OCI-LY1 (cell line): ENCODE measurements around the gene F11R.
A peak's percentile ranks its signal among the peaks of the same experiment; 100 is the strongest.
"Not testable (repeated sequence)": the region's sequence is repeated elsewhere in the genome, so short reads cannot be mapped to it uniquely, and the experiment has no call there.

ENCODE experiments used
- H2AFZ ChIP-seq: fragments of 200-600 bp; sonication (generic), shearing (Covaris generic); 2 replicates; pipeline ENCODE4 v1.6.0; 2014; ENCODE audit warnings: antibody characterized with exemption, mild to moderate bottlenecking, low read length
- H3F3A ChIP-seq: fragments of 200-600 bp; sonication (generic), shearing (Covaris generic); 2 replicates; pipeline ENCODE4 v1.6.0; 2014; ENCODE audit warnings: mild to moderate bottlenecking, antibody characterized with exemption, low read length, moderate library complexity; ENCODE audit not compliant: insufficient read depth
- H3K27ac ChIP-seq: fragments of 200-600 bp; sonication (generic); 2 replicates; pipeline ENCODE4 v1.5.1; 2014; ENCODE audit warnings: low read length, mixed run types, mild to moderate bottlenecking, low read depth; ENCODE audit not compliant: poor library complexity, severe bottlenecking
- H3K27me3 ChIP-seq: fragments of 200-600 bp; sonication (generic); 2 replicates; pipeline ENCODE4 v1.6.0; 2014; ENCODE audit warnings: antibody characterized with exemption, mild to moderate bottlenecking, low read length, moderate library complexity; ENCODE audit not compliant: insufficient read depth
- H3K36me3 ChIP-seq: fragments of 200-600 bp; sonication (generic); 2 replicates; pipeline ENCODE4 v1.6.1; 2014; ENCODE audit warnings: mild to moderate bottlenecking, antibody characterized with exemption, low read length, moderate library complexity, mixed read lengths; ENCODE audit not compliant: insufficient read depth
- H3K4me1 ChIP-seq: fragments of 200-600 bp; sonication (generic); 2 replicates; pipeline ENCODE4 v1.5.1; 2014; ENCODE audit warnings: mild to moderate bottlenecking, low read length, moderate library complexity; ENCODE audit not compliant: insufficient read depth, severe bottlenecking
- H3K4me2 ChIP-seq: fragments of 200-600 bp; sonication (generic), shearing (Covaris generic); 2 replicates; pipeline ENCODE4 v1.6.1; 2014; ENCODE audit warnings: low read length
- H3K4me3 ChIP-seq: fragments of 200-600 bp; sonication (generic); 2 replicates; pipeline ENCODE4 v1.5.1; 2014; ENCODE audit warnings: low read length, low read depth, mild to moderate bottlenecking, mixed read lengths; ENCODE audit not compliant: poor library complexity, severe bottlenecking
- H3K79me2 ChIP-seq: fragments of 200-600 bp; shearing (Covaris generic); 2 replicates; pipeline ENCODE4 v1.6.1; 2016; ENCODE audit warnings: mixed run types, low read length, mixed read lengths; ENCODE audit not compliant: insufficient read depth
- H3K9ac ChIP-seq: fragments of 200-600 bp; sonication (generic), shearing (Covaris generic); 2 replicates; pipeline ENCODE4 v1.6.1; 2014; ENCODE audit warnings: mild to moderate bottlenecking, low read length, mixed read lengths
- H3K9me2 ChIP-seq: fragments of 200-600 bp; sonication (generic), shearing (Covaris generic); 2 replicates; pipeline ENCODE4 v1.6.1; 2014; ENCODE audit warnings: low read depth, mild to moderate bottlenecking, low read length, mixed read lengths
- H3K9me3 ChIP-seq: fragments of 200-600 bp; shearing (Covaris generic); 2 replicates; pipeline ENCODE4 v1.6.1; 2014; ENCODE audit warnings: low read length, mixed read lengths
- H4K20me1 ChIP-seq: fragments of 200-600 bp; sonication (generic), shearing (Covaris generic); 2 replicates; pipeline ENCODE4 v1.6.0; 2016; ENCODE audit warnings: mild to moderate bottlenecking, low read length; ENCODE audit not compliant: insufficient read depth
- EZH2 ChIP-seq: fragments of 200-600 bp; sonication (generic), shearing (Covaris generic); IDR thresholded peaks from 2 replicates; pipeline ENCODE4 v1.8.0; 2017; ENCODE audit warnings: borderline replicate concordance, mixed run types, mild to moderate bottlenecking, antibody characterized with exemption, low read length, moderate library complexity, mixed read lengths
- TF ChIP-seq, protein P1 (sequence below): fragments of 200-600 bp; sonication (generic), shearing (Covaris generic); IDR thresholded peaks from 2 replicates; pipeline ENCODE4 v1.5.1; 2017; ENCODE audit warnings: mild to moderate bottlenecking, antibody characterized with exemption, low read length, moderate library complexity, mixed read lengths

The F11R gene

DNA sequence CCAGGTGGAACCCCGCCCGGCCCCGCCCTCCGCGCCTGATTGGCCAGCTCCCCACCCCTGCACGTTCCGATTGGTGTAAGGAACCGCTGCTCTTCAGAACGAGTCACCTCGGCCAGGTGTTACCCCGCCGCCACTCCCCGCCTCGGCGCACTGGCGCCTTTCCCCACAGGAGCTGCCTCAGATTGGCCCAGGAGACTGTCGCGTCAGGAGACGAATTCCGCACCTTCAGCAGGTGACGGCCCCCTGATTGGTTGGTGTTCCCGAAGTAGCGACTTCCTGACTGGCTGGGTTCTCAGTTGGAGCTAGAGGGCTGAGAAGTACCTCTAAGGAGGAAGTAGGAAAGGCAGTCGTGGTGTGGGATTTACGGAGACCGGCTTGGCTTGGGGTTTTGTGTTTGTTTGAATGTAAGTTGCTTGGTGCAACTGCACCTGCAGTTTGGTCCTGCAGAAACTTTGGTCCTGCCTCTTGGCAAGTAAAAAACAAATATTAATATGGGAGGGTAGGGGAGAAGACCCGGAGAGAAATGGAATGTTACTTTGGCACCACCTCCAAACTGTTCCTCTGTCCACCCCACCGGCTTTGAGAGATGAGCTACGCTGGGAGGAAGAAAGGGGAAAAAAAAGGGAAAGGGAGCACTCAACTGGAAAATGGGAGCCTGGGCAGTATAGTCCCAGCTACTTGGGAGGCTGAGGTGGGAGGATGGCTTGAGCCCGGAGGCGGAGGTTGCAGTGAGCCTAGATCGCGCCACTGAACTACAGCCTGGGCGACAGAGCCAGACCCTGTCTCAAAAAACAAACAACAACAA is 415 bp upstream of the F11R start:
- peak overlapping the region; percentile 72 for H3K9ac ChIP-seq
- H3K4me2 ChIP-seq = peak overlapping the region; percentile 91
- H4K20me1 ChIP-seq = no peaks in the 10 kb centered on the region
- H2AFZ ChIP-seq = peak overlapping the region; percentile 30; the same call in 1 of the 2 replicates
- no peaks in the 10 kb centered on the region for H3K9me2 ChIP-seq
- H3K9me3 ChIP-seq = no peaks in the 10 kb centered on the region
- no peak for TF ChIP-seq EZH2
- TF ChIP-seq, protein P1, sequence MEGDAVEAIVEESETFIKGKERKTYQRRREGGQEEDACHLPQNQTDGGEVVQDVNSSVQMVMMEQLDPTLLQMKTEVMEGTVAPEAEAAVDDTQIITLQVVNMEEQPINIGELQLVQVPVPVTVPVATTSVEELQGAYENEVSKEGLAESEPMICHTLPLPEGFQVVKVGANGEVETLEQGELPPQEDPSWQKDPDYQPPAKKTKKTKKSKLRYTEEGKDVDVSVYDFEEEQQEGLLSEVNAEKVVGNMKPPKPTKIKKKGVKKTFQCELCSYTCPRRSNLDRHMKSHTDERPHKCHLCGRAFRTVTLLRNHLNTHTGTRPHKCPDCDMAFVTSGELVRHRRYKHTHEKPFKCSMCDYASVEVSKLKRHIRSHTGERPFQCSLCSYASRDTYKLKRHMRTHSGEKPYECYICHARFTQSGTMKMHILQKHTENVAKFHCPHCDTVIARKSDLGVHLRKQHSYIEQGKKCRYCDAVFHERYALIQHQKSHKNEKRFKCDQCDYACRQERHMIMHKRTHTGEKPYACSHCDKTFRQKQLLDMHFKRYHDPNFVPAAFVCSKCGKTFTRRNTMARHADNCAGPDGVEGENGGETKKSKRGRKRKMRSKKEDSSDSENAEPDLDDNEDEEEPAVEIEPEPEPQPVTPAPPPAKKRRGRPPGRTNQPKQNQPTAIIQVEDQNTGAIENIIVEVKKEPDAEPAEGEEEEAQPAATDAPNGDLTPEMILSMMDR = no peak
- peak overlapping the region; percentile 57 for H3K27ac ChIP-seq
- H3K79me2 ChIP-seq = peaks cover 6% of the 10 kb centered on the region
- no peaks in the 10 kb centered on the region for H3K36me3 ChIP-seq
- no peaks in the 10 kb centered on the region for H3K27me3 ChIP-seq
- H3K4me3 ChIP-seq = peak overlapping the region; percentile 76
- H3K4me1 ChIP-seq = peaks cover 41% of the 10 kb centered on the region
- 0 out of 2 replicates have a peak, but pooled peaks cover 4% of the 10 kb centered on the region for H3F3A ChIP-seq

DNA sequence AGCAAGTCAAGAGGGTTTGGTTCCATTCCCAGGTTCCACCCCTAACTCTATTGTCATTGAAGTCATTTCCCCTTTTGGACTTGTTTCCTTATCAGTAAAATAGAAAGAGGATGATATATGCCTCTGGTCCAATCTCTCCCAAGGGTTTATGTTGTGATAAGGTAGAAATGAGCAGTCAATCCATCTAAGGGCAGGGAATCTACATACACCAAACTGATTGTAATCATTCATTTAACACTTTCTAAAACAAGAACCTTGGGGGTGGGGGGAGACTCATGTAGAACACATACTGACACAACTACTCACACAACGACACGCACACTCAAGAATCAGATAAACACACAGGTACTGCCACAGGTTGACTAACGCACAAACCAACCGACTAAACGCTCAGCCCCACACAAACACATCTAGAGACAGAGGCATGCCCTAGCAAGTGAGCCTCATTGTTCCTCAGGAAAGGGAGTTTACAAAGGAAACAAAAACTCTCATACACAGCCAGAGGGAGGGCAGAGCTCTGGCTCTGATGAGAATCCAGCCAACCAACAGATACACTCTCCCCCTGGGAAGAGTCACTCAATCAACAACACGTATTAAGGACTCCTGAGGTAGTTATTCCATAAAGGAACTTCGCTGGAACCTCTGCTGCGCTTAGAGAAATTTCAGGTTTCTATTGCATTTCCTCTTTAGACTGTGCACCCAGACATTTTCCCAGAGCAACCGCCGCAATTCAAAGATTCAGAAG is 1.0 kb downstream of the F11R start:
- H3K27me3 ChIP-seq = no peaks in the 10 kb centered on the region
- H3K9me3 ChIP-seq = no peaks in the 10 kb centered on the region
- peak overlapping the region; percentile 72 for H3K9ac ChIP-seq
- H3K27ac ChIP-seq = peak overlapping the region; percentile 54
- no peaks in the 10 kb centered on the region for H3F3A ChIP-seq
- no peaks in the 10 kb centered on the region for H3K36me3 ChIP-seq
- H3K4me2 ChIP-seq = peak overlapping the region; percentile 91
- H3K4me3 ChIP-seq = peak overlapping the region; percentile 76
- peaks cover 6% of the 10 kb centered on the region for H3K79me2 ChIP-seq
- TF ChIP-seq EZH2 = no peak
- H3K9me2 ChIP-seq = no peaks in the 10 kb centered on the region
- H2AFZ ChIP-seq = no peak overlapping the region
- H4K20me1 ChIP-seq = no peaks in the 10 kb centered on the region
- peaks cover 41% of the 10 kb centered on the region for H3K4me1 ChIP-seq

DNA sequence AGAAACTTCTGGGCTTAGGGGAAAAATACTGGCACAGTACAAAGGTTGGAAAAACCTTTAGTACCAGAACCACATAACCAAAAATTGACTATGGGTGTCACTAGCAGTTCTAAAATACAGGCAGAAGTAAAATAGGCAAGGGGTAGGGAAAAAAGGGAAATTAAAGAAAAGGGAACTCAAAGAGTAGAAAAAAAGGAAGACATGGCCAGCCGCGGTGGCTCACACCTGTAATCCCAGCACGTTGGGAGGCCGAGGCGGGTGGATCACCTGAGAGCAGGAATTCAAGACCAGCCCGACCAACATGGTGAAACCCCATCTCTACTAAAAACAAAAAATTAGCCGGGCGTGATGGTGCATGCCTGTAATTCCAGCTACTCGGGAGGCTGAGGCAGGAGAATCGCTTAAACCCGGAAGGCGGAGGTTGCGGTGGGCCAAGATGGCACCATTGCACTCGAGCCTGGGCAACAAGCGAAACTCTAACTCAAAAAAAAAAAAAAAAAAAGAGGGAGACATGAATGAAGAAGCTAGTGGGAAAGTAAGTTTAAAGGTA is 1.8 kb downstream of the F11R start:
- H3K9me2 ChIP-seq, H3K27ac ChIP-seq, H3K36me3 ChIP-seq, H3K79me2 ChIP-seq, H3K9me3 ChIP-seq, H2AFZ ChIP-seq, H4K20me1 ChIP-seq, H3K27me3 ChIP-seq, H3F3A ChIP-seq, H3K9ac ChIP-seq: not testable (repeated sequence)
- peak overlapping the region; percentile 76 for H3K4me3 ChIP-seq
- H3K4me1 ChIP-seq = peaks cover 45% of the 10 kb centered on the region
- H3K4me2 ChIP-seq = peak overlapping the region; percentile 91

DNA sequence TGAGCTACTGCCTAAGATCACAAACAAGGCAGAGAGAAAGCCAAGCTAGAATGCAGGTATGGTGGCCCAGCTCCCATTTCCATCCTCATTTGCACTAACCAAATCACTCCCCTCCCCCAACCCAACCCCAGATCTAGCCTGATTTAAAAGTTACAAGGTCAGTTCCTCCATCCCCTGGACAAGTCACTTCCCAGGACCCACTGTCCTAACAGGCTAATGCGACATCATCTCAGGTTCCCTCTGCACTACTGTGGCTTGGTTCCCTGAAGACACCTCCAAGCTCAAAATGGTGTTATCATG is 2.4 kb downstream of the F11R start:
- Histone ChIP-seq H4K20me1 (no peaks in the 10 kb centered on the region), H3K9me2 (no peaks in the 10 kb centered on the region), H3K4me2 (peak overlapping the region; percentile 10; the same call in 1 of the 2 replicates), H3K4me1 (peaks cover 51% of the 10 kb centered on the region), H3K27me3 (no peaks in the 10 kb centered on the region), H3K9me3 (no peaks in the 10 kb centered on the region), H3K4me3 (no peak overlapping the region), H3K79me2 (peaks cover 6% of the 10 kb centered on the region), H3K9ac (no peak overlapping the region), H3F3A (no peaks in the 10 kb centered on the region), H2AFZ (no peak overlapping the region), H3K27ac (no peak overlapping the region), H3K36me3 (no peaks in the 10 kb centered on the region)
- TF ChIP-seq EZH2 = no peak
- TF ChIP-seq, protein P1 = no peak
